Activated CD8-positive, alpha-beta memory T cell treated with anti-CD3 and anti-CD28 coated beads for 1 hour (primary cell): Measurements from ENCODE around the gene CFAP92.

Experiments
- DNase-seq, 2 donors: peaks; one replicate each; pipeline ENCODE4 v3.0.0-alpha.2; 2020; ENCODE audit warnings: low read depth in 1 of 2; ENCODE audit errors: extremely low read depth in 1 of 2

The CFAP92 gene

GRCh38 chr3:128988286-128988685, 5.6 kb downstream of the CFAP92 start:
- no peak for DNase-seq

GRCh38 chr3:128987302-128988100, 6.4 kb downstream of the CFAP92 start:
- no peak for DNase-seq

- no peak for DNase-seq
Measured at GRCh38 chr3:128984596-128984995, 9.3 kb downstream of the CFAP92 start.

- DNase-seq, result no peak
Measured at GRCh38 chr3:128983293-128984069, 10.4 kb downstream of the CFAP92 start.

- no peak for DNase-seq
Measured at GRCh38 chr3:128975276-128975675, 18.6 kb downstream of the CFAP92 start.

GRCh38 chr3:128973988-128974564, 19.8 kb downstream of the CFAP92 start:
- no peak for DNase-seq

GRCh38 chr3:128971421-128972100, 22.3 kb downstream of the CFAP92 start:
- no peak for DNase-seq

GRCh38 chr3:128970740-128971047, 23.2 kb downstream of the CFAP92 start:
- DNase-seq, result no peak

- peak; percentile 21 to 37 for DNase-seq
Measured at GRCh38 chr3:128969993-128970739, 23.7 kb downstream of the CFAP92 start.

- no peak for DNase-seq
Measured at GRCh38 chr3:128967748-128968355, 26.0 kb downstream of the CFAP92 start.

GRCh38 chr3:128965818-128966217, 28.1 kb downstream of the CFAP92 start:
- DNase-seq, result no peak

GRCh38 chr3:128965280-128965679, 28.6 kb downstream of the CFAP92 start:
- no peak for DNase-seq

GRCh38 chr3:128956440-128956839, 37.4 kb downstream of the CFAP92 start:
- no peak for DNase-seq

GRCh38 chr3:128950223-128950938, 43.5 kb downstream of the CFAP92 start:
- DNase-seq, result no peak

GRCh38 chr3:128949158-128949557, 44.7 kb downstream of the CFAP92 start:
- no peak for DNase-seq

GRCh38 chr3:128946411-128946810, 47.5 kb downstream of the CFAP92 start:
- DNase-seq, result no peak

GRCh38 chr3:128945878-128946175, 48.0 kb downstream of the CFAP92 start:
- DNase-seq, result no peak

GRCh38 chr3:128945041-128945877, 48.6 kb downstream of the CFAP92 start:
- no peak for DNase-seq
